Frontal cortex (tissue), 4 donors: ENCODE measurements around the gene PDCD6IP. TPM values are rescaled to one million over a fixed set of nuclear protein-coding genes. Genes with fewer than 3 reads are reported as not detected.
"Not testable (repeated sequence)": the region's sequence is repeated elsewhere in the genome, so short reads cannot be mapped to it uniquely, and the experiment has no call there.

Experiments used
- DNase-seq, 2 donors: peaks; one replicate each; pipeline ENCODE4 v3.0.0; 2012; ENCODE audit warnings: low spot score in 2 of 2
- FAIRE-seq: peaks from 2 replicates; lab custom pipeline; 2012; peaks lifted over from hg19 to GRCh38; lab: Jason Lieb, UNC
- total RNA-seq: library from RNA; depleted of rRNA; stranded (reverse); fragments of >200 nt; gene quantifications from one replicate; pipeline ENCODE4 v1.2.3, GENCODE V29; 2014
- donor health status: control.
- donor health status: control.
- donor health status: control.

Gene PDCD6IP, protein sequence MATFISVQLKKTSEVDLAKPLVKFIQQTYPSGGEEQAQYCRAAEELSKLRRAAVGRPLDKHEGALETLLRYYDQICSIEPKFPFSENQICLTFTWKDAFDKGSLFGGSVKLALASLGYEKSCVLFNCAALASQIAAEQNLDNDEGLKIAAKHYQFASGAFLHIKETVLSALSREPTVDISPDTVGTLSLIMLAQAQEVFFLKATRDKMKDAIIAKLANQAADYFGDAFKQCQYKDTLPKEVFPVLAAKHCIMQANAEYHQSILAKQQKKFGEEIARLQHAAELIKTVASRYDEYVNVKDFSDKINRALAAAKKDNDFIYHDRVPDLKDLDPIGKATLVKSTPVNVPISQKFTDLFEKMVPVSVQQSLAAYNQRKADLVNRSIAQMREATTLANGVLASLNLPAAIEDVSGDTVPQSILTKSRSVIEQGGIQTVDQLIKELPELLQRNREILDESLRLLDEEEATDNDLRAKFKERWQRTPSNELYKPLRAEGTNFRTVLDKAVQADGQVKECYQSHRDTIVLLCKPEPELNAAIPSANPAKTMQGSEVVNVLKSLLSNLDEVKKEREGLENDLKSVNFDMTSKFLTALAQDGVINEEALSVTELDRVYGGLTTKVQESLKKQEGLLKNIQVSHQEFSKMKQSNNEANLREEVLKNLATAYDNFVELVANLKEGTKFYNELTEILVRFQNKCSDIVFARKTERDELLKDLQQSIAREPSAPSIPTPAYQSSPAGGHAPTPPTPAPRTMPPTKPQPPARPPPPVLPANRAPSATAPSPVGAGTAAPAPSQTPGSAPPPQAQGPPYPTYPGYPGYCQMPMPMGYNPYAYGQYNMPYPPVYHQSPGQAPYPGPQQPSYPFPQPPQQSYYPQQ
- total RNA-seq, result 55.0 TPM

GRCh38 chr3:33798418-33799201, at the start of gene PDCD6IP:
TSS of gene PDCD6IP (plus strand) at chr3:33798630. CDS start at chr3:33798729, 99 bp downstream.
- DNase-seq, result peak; percentile 73 to 78
- no peak for FAIRE-seq

- no peak for FAIRE-seq
- no peak for DNase-seq
Observed at GRCh38 chr3:33749546-33750210, 48.8 kb upstream of the PDCD6IP start.

DNA sequence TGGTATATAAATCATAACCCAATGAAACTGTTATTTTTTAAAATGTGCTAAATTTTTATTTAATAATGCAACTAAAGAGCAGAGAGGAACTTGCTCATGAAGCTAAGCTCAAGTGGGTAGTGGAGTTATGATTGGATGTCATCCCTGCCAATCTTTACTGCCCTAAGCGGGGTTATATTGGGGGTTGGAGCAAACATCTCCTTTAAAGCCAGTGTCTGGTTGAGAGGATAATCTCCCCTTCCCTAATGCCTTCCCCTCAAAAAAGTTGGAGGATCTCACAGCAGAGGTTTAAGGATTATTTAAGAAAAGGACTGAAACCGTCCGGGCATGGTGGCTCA, 48.2 kb upstream of the PDCD6IP start:
- DNase-seq (no peak), FAIRE-seq (no peak)

GRCh38 chr3:33751336-33751735, 47.1 kb upstream of the PDCD6IP start:
- FAIRE-seq (no peak), DNase-seq (no peak)

GRCh38 chr3:33754391-33754790, 44.0 kb upstream of the PDCD6IP start:
- not testable (repeated sequence) for FAIRE-seq, DNase-seq

- DNase-seq (no peak), FAIRE-seq (no peak)
Observed at GRCh38 chr3:33758281-33758680, 40.1 kb upstream of the PDCD6IP start.

DNA sequence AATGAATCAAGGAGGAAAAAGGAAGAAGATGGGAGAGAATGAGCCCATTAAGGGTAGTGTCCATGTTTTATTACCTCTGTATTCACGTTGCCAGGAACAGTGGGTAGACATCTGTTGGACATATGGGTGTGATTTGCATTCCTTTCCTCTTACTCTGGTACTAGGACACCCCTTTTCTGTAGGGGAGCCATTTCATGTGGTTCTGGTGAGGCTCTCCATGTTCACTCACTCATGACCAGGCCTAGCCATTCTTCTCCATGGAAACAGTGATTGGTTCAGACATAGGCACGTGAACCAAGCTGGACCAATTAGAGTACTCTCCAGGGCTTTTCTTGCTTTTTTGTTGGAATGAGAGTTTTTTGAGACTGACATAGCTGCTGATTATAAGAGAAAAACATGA, 39.6 kb upstream of the PDCD6IP start:
- DNase-seq (no peak), FAIRE-seq (no peak)

DNA sequence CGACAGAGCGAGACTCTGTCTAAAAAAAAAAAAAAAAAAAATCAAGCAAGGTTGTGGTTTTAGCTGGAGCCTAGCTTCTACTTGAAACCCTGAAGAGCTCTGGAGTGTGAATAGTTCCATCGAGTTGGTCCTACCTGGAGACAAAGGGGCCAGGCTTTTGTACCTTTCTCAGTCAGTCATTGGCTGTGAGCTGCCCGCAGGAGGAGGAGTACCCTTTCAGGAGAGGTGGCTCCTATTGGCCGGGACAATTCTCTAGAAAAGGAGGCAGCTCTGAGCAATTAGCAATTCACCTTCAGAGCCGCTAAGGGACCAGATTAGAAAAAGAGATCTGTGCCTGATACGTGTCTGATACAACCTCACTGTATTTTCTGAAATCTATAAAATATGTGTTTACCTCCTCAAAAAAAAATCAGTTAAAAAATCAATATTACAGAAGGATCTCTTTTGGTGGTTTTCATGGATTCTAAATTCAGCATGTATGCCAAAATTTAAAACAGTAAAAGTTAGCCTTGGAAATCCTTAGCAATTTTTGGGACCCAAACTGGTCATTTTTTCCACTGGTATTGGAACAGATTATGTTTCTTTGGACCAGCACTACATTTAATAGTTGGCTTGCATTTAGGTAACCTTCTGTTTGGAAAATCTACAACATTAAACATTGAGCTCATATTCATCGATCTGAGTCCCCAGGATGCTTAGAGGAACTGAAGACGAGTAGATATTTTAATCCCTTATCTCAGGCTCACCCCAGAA, 29.7 kb upstream of the PDCD6IP start:
- DNase-seq (no peak), FAIRE-seq (no peak)

DNA sequence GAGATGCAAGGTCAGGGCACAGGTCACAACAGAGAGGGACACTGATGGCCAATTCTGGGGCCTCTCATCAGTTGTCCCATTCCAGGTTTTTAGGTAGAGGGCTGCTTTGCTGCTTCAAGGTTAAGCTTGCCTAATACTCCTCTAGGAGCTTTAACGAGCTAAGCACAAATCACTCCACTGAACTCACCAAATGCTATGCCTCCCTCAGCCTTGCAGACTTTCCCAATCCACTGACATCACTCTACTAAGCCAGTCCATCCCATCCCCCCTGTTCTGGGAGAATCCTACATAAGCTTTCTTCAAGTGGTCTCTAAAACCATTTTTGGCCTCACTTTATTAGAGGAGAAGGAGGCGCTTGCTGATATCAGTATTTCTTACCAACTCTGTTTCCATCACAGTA, 24.8 kb upstream of the PDCD6IP start:
- no peak for FAIRE-seq
- no peak for DNase-seq

GRCh38 chr3:33775363-33775762, 23.1 kb upstream of the PDCD6IP start:
- FAIRE-seq, result no peak
- no peak for DNase-seq

DNA sequence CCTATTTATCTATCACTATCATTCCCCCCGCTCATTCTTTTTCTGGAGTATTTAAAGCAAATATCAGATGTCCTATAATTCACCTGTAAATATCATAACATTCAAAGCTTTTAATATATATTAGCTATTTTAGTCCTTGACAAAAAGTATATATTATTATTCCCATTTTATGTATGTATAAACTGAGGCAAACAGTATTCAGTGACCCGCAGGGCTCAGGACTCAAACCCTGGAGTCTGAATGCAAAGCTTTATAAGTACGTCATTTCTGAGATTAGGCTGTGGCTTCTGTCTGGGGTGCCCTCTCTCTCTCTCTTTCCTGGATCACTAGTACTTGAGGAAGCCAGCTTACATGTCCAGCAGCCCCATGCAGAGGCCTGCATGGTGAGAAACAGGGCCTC, 20.4 kb upstream of the PDCD6IP start:
- FAIRE-seq (no peak), DNase-seq (no peak)

DNA sequence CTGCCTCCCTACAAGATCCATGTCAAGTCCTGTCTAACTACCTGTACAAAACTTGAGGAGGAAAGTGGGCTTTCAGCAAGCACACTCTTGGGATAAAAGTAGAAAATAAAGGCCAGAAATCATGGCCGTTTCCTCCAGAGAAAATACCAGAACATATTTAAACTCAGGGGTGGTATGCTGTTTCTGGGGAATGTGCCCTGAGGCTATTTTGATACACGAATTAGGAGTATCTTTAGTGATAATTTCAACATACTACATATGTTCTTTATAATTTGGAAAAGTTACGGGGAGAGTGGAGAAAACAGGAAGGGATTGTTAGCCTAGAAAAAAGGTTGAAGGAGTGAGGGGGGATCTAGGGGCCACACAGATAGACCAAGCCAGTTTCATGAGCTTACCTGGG, 18.7 kb upstream of the PDCD6IP start:
- no peak for FAIRE-seq
- no peak for DNase-seq

- FAIRE-seq, DNase-seq: not testable (repeated sequence)
Observed at GRCh38 chr3:33781413-33781812, 17.0 kb upstream of the PDCD6IP start.

- no peak for FAIRE-seq
Observed at GRCh38 chr3:33786565-33787327, 11.7 kb upstream of the PDCD6IP start.

GRCh38 chr3:33787328-33788009, 11.0 kb upstream of the PDCD6IP start:
- DNase-seq (peak in 1 of 2 donors; percentile 36), FAIRE-seq (no peak)

More at GRCh38 chr3:33786565-33787327, 11.7 kb upstream of the PDCD6IP start:
- no peak for DNase-seq

GRCh38 chr3:33789183-33789954, 9.1 kb upstream of the PDCD6IP start:
- no peak for FAIRE-seq
- no peak for DNase-seq

GRCh38 chr3:33790091-33790490, 8.3 kb upstream of the PDCD6IP start:
- FAIRE-seq (no peak), DNase-seq (no peak)
